HG02840 (cell line): ENCODE data around the gene ZC3H12A.
"Not testable (repeated sequence)": the region's sequence is repeated elsewhere in the genome, so short reads cannot be mapped to it uniquely, and the experiment has no call there.

Experiments used
- ATAC-seq: cut with Tn5 transposase; IDR thresholded peaks from one replicate; pipeline ENCODE4 v1.9.1; 2021; ENCODE audit warnings: mild to moderate bottlenecking, moderate library complexity, moderate number of reproducible peaks; ENCODE audit not compliant: unreplicated experiment, low FRiP score

Gene ZC3H12A

DNA sequence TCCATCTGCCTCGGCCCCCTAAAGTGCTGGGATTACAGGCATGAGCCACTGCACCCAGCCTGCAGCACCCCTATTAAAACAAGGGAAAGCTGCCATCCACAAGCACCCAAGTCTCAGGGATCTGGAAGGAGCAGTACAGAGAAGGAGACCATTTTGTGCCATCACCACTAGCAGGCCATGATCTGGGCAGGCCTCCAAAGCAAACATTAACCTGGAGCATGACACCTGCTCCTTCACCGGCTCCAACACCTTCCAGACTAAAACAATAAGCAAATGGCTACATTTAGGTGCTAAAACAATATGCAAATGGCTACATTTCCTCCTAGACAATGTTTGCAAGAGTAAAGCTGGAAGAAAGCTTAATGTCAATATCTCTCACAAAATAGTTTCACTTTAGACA lies 23.5 kb downstream of the ZC3H12A start:
- ATAC-seq: no peak

GRCh38 chr1:37498872-37499617 lies 24.7 kb downstream of the ZC3H12A start:
- ATAC-seq: no peak

DNA sequence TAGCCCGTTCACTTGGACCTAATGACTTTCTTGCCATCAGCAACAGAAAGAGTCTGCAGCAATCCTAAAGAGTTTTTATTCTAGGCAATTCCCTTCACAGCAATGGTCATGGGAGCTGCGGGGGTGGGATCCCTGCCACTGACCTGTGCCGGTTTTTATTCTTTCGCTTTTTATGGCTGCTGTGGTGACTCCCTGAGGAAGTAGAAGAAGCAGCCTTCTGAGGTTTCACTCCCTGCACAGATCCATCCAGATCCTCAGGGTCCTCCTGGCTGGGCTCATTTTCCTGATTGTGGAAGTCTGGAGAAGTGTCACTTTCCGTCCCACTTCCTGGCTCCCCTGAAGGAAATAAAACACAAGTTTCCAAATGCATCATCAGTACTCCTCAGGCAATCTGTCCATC lies 27.3 kb downstream of the ZC3H12A start:
- no peak for ATAC-seq

DNA sequence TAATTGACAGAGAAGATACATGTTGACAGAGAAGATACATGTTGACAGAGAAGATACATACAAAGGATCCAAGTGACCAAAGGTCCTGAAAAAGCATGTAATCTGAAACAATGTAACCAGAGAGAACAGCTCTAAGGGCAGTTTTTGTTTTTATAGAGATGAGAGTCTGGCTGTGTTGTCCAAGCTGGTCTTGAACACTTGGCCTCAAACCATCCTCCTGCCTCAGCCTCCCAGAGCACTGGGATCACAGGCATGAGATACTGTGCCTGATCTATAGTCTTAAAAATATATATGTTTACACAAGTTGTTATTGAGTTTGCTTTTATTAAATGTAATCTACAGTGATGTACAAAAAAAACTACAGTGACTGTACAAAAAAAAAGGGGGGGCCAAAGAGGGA lies 27.7 kb downstream of the ZC3H12A start:
- no peak for ATAC-seq

DNA sequence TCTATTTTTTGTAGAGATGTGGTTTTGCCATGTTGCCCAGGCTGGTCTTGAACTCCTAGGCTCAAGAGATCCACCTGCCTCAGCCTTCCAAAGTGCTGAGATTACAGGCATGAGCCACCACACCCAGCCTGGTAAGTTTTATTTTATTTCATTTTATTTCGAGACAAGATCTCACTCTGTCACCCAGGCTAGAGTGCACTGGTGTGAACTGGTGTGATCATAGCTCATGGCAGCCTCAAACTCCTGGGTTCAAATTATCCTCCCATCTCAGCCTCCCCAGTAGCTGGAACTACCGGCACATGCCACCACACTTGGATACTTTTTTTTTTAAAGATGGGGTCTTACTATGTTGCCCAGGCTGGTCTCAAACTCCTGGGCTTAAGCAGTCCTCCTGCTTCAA lies 28.4 kb downstream of the ZC3H12A start:
- ATAC-seq: not testable (repeated sequence)

GRCh38 chr1:37506740-37507139 lies 32.4 kb downstream of the ZC3H12A start:
- ATAC-seq: no peak

- no peak for ATAC-seq
Observed at GRCh38 chr1:37509181-37509580, 34.8 kb downstream of the ZC3H12A start.

GRCh38 chr1:37513795-37514349 lies 39.5 kb downstream of the ZC3H12A start:
- peak; percentile 19 for ATAC-seq

GRCh38 chr1:37514350-37515184 lies 40.2 kb downstream of the ZC3H12A start, which contains the start of gene MEAF6:
TSS of gene MEAF6 (minus strand) at chr1:37514766. CDS start at chr1:37514746, 20 bp downstream.
- peak; percentile 86 for ATAC-seq

GRCh38 chr1:37515185-37516034 lies 41.0 kb downstream of the ZC3H12A start:
- no peak for ATAC-seq

GRCh38 chr1:37517569-37517968 lies 43.2 kb downstream of the ZC3H12A start:
- no peak for ATAC-seq

DNA sequence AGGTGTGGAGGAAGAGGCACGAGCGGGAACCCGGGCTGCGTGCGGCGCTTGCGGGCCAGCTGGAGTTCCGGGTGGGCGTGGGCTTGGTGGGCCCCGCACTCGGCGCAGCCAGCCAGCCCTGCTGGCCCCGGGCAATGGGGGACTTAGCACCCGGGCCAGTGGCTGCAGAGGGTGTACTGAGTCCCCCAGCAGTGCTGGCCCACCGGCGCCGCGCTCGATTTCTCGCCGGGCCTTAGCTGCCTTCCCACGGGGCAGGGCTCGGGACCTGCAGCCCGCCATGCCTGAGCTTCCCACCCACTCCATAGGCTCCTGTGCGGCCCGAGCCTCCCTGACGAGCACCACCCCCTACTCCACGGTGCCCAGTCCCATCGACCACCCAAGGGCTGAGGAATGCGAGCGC lies 43.9 kb downstream of the ZC3H12A start:
- not testable (repeated sequence) for ATAC-seq

- ATAC-seq: not testable (repeated sequence)
Observed at GRCh38 chr1:37518929-37519328, 44.5 kb downstream of the ZC3H12A start.

- ATAC-seq: no peak
Observed at GRCh38 chr1:37519613-37520012, 45.2 kb downstream of the ZC3H12A start.

GRCh38 chr1:37529888-37530287 lies 55.5 kb downstream of the ZC3H12A start:
- not testable (repeated sequence) for ATAC-seq

- not testable (repeated sequence) for ATAC-seq
Observed at GRCh38 chr1:37532418-37533156, 58.2 kb downstream of the ZC3H12A start.

GRCh38 chr1:37533317-37534093 lies 59.1 kb downstream of the ZC3H12A start:
- ATAC-seq: no peak
